ENCODE results near the gene SART1. TPM values are rescaled to one million over a fixed set of nuclear protein-coding genes. Genes with fewer than 3 reads are reported as not detected.
A peak's percentile ranks its signal among the peaks of the same experiment; 100 is the strongest.
"Not testable (repeated sequence)": the region's sequence is repeated elsewhere in the genome, so short reads cannot be mapped to it uniquely, and the experiment has no call there.

Gene SART1
- total RNA-seq, 4 donors from 2014 or later, result 12.0 to 55.2 (median 33.3) TPM

DNA sequence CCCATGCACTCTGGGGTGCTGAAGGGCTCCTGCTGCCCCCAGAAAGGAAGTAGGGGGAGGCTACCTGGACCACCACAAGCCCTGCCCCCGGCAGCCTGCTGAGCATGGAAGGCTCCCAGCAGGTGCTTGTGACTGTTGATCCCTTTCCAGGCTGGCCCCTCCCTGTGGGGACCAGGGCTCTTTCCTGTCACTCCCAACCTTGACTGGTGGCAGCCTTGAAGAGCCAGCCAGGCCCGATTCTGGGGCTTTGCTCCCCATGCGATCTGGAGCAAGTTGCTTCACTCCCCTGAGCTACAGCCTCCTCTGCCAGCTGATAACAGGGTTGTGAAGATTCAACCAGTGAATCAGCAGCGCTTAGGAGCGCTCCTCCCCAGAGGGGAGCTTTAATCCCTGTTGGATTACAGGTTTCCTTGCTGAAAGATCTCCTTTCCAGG, 45.7 kb downstream of the SART1 start:
- Histone ChIP-seq H3K4me3 (no peak overlapping the region), H3K9me3 (no peaks in the 10 kb centered on the region), H3K36me3 (peaks cover 2 to 24% of the 10 kb centered on the region in 2 donors), H3K27ac (peak overlapping the region; percentile 5 to 97 (median 47)), H3K27me3 (peaks cover 3 to 9% (median 8%) of the 10 kb centered on the region in 3 donors), H3K4me1 (peaks cover 15 to 34% of the 10 kb centered on the region in 2 donors)
- intact Hi-C loops (cut with DNase I; ENCODE audit: low total_unique reads), result no loop called here
- DNase-seq, result no peak
- in situ Hi-C loops (cut with MboI; ENCODE audit: low sequenced_read_pairs in 4 of 4), result no loop called here
- ATAC-seq, result no peak
- no peak for TF ChIP-seq POLR2A (IDR thresholded peaks at IDR 0.05)
- TF ChIP-seq, protein P1, sequence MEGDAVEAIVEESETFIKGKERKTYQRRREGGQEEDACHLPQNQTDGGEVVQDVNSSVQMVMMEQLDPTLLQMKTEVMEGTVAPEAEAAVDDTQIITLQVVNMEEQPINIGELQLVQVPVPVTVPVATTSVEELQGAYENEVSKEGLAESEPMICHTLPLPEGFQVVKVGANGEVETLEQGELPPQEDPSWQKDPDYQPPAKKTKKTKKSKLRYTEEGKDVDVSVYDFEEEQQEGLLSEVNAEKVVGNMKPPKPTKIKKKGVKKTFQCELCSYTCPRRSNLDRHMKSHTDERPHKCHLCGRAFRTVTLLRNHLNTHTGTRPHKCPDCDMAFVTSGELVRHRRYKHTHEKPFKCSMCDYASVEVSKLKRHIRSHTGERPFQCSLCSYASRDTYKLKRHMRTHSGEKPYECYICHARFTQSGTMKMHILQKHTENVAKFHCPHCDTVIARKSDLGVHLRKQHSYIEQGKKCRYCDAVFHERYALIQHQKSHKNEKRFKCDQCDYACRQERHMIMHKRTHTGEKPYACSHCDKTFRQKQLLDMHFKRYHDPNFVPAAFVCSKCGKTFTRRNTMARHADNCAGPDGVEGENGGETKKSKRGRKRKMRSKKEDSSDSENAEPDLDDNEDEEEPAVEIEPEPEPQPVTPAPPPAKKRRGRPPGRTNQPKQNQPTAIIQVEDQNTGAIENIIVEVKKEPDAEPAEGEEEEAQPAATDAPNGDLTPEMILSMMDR (IDR thresholded peaks at IDR 0.05 in 4 of 5, conservative IDR thresholded peaks at IDR 0.05 in 1 of 5), result no peak

DNA sequence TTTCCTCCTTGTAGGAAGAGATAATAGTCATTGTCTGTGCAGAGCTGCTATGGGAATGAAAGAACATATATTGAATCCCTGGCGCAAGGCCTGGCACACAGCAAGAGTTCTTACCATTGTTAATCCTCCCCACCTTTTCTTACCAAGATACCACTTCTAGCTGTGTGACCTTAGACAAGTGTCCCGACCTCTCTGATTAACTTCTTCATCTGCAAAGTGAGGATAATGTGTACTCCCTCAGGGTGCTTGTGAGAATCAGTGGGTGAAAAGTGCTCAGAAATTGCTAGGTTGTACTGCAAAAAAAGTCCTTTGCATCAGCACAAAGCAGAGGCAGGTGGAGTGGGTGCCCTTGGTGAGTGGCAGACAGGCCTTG, 46.5 kb downstream of the SART1 start:
- Histone ChIP-seq H3K4me3 (no peak overlapping the region), H3K27ac (no peak overlapping the region), H3K9me3 (no peaks in the 10 kb centered on the region), H3K36me3 (peaks cover 2 to 24% of the 10 kb centered on the region in 2 donors), H3K4me1 (peaks cover 13 to 32% of the 10 kb centered on the region in 2 donors), H3K27me3 (peaks cover 8 to 15% (median 15%) of the 10 kb centered on the region in 3 donors)
- DNase-seq, result no peak
- in situ Hi-C loops (cut with MboI; ENCODE audit: low sequenced_read_pairs in 4 of 4) (no loop called here), intact Hi-C loops (cut with DNase I; ENCODE audit: low total_unique reads) (no loop called here)
- TF ChIP-seq, protein P1 (IDR thresholded peaks at IDR 0.05 in 4 of 5, conservative IDR thresholded peaks at IDR 0.05 in 1 of 5), result no peak
- TF ChIP-seq POLR2A (IDR thresholded peaks at IDR 0.05), result no peak
- no peak for ATAC-seq

- H3K4me3 ChIP-seq, result no peak overlapping the region
- no peaks in the 10 kb centered on the region for H3K9me3 ChIP-seq
- no peak for TF ChIP-seq POLR2A (IDR thresholded peaks at IDR 0.05)
- TF ChIP-seq, protein P1 (IDR thresholded peaks at IDR 0.05 in 4 of 5, conservative IDR thresholded peaks at IDR 0.05 in 1 of 5), result no peak
- no peak overlapping the region for H3K27ac ChIP-seq
- H3K27me3 ChIP-seq, result peaks cover 12 to 18% (median 17%) of the 10 kb centered on the region in 3 donors
- H3K36me3 ChIP-seq, result peaks cover 2 to 22% of the 10 kb centered on the region in 2 donors
- intact Hi-C loops (cut with DNase I; ENCODE audit: low total_unique reads) (no loop called here), in situ Hi-C loops (cut with MboI; ENCODE audit: low sequenced_read_pairs in 4 of 4) (no loop called here)
- DNase-seq (no peak), ATAC-seq (no peak)
- H3K4me1 ChIP-seq, result peaks cover 8 to 27% of the 10 kb centered on the region in 2 donors
These were observed 47.1 kb downstream of the SART1 start for GRCh38 chr11:66008468-66009101.

GRCh38 chr11:66010036-66010435, 48.5 kb downstream of the SART1 start:
- in situ Hi-C loops (cut with MboI; ENCODE audit: low sequenced_read_pairs in 4 of 4), result not testable (repeated sequence)

DNA sequence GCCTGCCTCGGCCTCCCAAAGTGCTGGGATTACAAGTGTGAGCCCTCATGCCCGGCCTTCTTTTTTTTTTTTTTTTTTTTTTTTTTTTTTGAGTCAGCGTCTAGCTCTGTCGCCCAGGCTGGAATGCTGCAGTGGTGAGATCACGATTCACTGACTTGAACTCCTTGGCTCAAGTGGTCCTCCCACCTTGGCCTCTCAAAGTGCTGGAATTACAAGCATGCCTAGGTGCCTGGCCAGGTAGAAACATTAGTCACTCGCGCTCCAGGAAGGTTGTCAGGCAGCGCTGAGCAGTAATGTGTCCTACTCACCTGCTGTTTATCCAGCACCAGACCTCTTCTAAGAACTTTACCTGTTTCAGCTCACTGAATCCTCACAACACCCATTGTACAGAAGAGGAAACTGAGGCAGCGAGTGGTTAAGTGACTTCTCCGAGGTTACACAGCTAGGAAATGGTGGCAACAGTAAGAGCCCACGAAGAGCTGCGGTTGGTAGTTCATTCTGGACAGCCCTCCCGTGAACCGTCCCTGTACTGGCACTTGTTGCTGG, 49.8 kb downstream of the SART1 start:
- intact Hi-C loops (cut with DNase I; ENCODE audit: low total_unique reads), result no loop called here
- no peak for DNase-seq
- peaks cover 12 to 18% (median 17%) of the 10 kb centered on the region in 3 donors for H3K27me3 ChIP-seq

More at GRCh38 chr11:66010036-66010435, 48.5 kb downstream of the SART1 start:
- ATAC-seq; H3K27ac ChIP-seq; H3K4me3 ChIP-seq; H3K9me3 ChIP-seq; H3K36me3 ChIP-seq; intact Hi-C loops (cut with DNase I; ENCODE audit: low total_unique reads); DNase-seq: not testable (repeated sequence)
- Histone ChIP-seq H3K4me1 (peaks cover 0 to 17% of the 10 kb centered on the region in 2 donors), H3K27me3 (peaks cover 12 to 18% (median 17%) of the 10 kb centered on the region in 3 donors)

More for the DNA sequence above, 49.8 kb downstream of the SART1 start:
- H3K9me3 ChIP-seq, result no peaks in the 10 kb centered on the region
- ATAC-seq, result no peak
- H3K4me3 ChIP-seq, result peak overlapping the region in 1 of 4 donors; percentile 20
- H3K4me1 ChIP-seq, result peaks cover 9 to 25% of the 10 kb centered on the region in 2 donors
- H3K36me3 ChIP-seq, result no peaks in the 10 kb centered on the region
- no peak for TF ChIP-seq POLR2A (IDR thresholded peaks at IDR 0.05)
- TF ChIP-seq, protein P1 (IDR thresholded peaks at IDR 0.05 in 4 of 5, conservative IDR thresholded peaks at IDR 0.05 in 1 of 5), result no peak
- H3K27ac ChIP-seq, result no peak overlapping the region
- in situ Hi-C loops (cut with MboI; ENCODE audit: low sequenced_read_pairs in 4 of 4), result no loop called here

Measured in gastrocnemius medialis (tissue), 4 donors.